Gastrocnemius medialis (tissue), 4 donors: ENCODE results near the gene NECTIN1. TPM values are rescaled to one million over a fixed set of nuclear protein-coding genes. Genes with fewer than 3 reads are reported as not detected.

Experiments used
- ATAC-seq, 2 donors: fragments of 150-250 bp; one replicate each; pipeline ENCODE4 v1.9.1; 2016
- DNase-seq, 2 donors: peaks; one replicate each; pipeline ENCODE4 v3.0.0-alpha.2; 2019
- H3K27ac ChIP-seq, 4 donors: fragments of 200-600 bp; sonication (generic); 1 replicate in 1 of 4; 2 replicates in 3 of 4; pipeline ENCODE4 v1.5.1; 2016 to 2018; ENCODE audit warnings: mild to moderate bottlenecking in 2 of 4, moderate library complexity in 1 of 4
- H3K27me3 ChIP-seq, 3 donors: fragments of 200-600 bp; sonication (generic) in 2 of 3; 1 replicate in 1 of 3; 2 replicates in 2 of 3; pipeline versions ENCODE4 v1.5.1 to v1.6.0; 2016 to 2019; ENCODE audit warnings: mild to moderate bottlenecking in 1 of 3, moderate library complexity in 1 of 3
- H3K36me3 ChIP-seq, 2 donors: fragments of 200-600 bp; sonication (generic) in 1 of 2; one replicate each; pipeline ENCODE4 v1.5.1; 2017 to 2018
- H3K4me1 ChIP-seq, 2 donors: fragments of 200-600 bp; sonication (generic) in 1 of 2; one replicate each; pipeline ENCODE4 v1.5.1; 2016 to 2017; ENCODE audit warnings: mild to moderate bottlenecking in 2 of 2
- H3K4me3 ChIP-seq, 4 donors: fragments of 200-600 bp; sonication (generic) in 3 of 4; 1 replicate in 1 of 4; 2 replicates in 3 of 4; pipeline ENCODE4 v1.5.1; 2016 to 2019; ENCODE audit warnings: mild to moderate bottlenecking in 2 of 4
- H3K9me3 ChIP-seq, 3 donors: fragments of 200-600 bp; sonication (generic) in 2 of 3; 1 replicate in 1 of 3; 2 replicates in 2 of 3; pipeline ENCODE4 v1.5.1; 2016 to 2019
- CTCF ChIP-seq, 5 experiments: fragments of 450-650 bp in 3 of 5; fragments of 200-600 bp in 2 of 5; sonication (generic) in 2 of 5; IDR thresholded peaks in 4 of 5; conservative IDR thresholded peaks in 1 of 5; 1 replicate in 4 of 5; 2 replicates in 1 of 5; pipeline ENCODE4 v1.5.1; 2016 to 2019; ENCODE audit warnings: antibody characterized with exemption in 5 of 5, mild to moderate bottlenecking in 3 of 5, moderate library complexity in 3 of 5
- POLR2A ChIP-seq, 2 donors: fragments of 450-650 bp; IDR thresholded peaks; one replicate each; pipeline ENCODE4 v1.6.1; 2017; ENCODE audit warnings: antibody characterized with exemption in 2 of 2, mild to moderate bottlenecking in 2 of 2, moderate library complexity in 2 of 2
- in situ Hi-C, 4 donors: fragments of 200-750 bp; cut with MboI; loops; one replicate each; pipeline versions ENCODE4 v1.15.0 to v1.8.0; 2017; ENCODE audit warnings: low sequenced_read_pairs in 4 of 4
- intact Hi-C: fragments of 100-400 bp; cut with DNase I; formaldehyde crosslinking; loops from one replicate; pipeline ENCODE4 v1.15.1; 2023; ENCODE audit warnings: low total_unique reads
- total RNA-seq, 4 donors: library from RNA; depleted of rRNA; stranded (reverse); fragments of >200 nt; gene quantifications; one replicate each; pipeline versions ENCODE4 v1.1.0 to v1.2.3, GENCODE V29; 2016

Gene NECTIN1
- total RNA-seq, 4 donors from 2014 or later = 0.66 to 2.2 (median 0.92) TPM

DNA sequence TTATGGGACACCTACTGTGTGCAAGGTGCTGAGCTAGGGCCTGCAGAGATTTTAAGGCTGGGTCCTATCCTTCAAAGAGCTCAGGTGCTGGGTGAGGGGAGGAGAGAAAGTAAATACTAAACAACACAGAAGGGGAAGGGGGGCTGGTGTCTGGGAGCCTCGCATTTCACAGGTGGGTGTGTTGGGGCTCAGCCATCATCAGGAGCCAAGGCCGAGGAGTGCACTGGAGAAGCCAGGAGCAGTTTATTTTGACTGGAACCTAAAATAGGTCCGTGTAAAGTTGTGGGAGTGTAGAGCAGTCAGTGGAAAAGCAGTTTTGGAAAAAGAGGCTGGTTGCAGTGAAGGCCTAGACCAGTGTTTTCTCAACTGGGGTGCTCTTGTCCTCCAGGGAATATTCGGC, 17.5 kb downstream of the NECTIN1 start:
- DNase-seq (no peak), ATAC-seq (no peak)
- in situ Hi-C loops (no loop called here), intact Hi-C loops (no loop called here)
- TF ChIP-seq POLR2A (IDR thresholded peaks at IDR 0.05) = no peak
- TF ChIP-seq CTCF (IDR thresholded peaks at IDR 0.05 in 4 of 5, conservative IDR thresholded peaks at IDR 0.05 in 1 of 5) = no peak
- H3K27ac ChIP-seq = no peak overlapping the region
- H3K4me1 ChIP-seq = no peaks in the 10 kb centered on the region
- no peaks in the 10 kb centered on the region for H3K36me3 ChIP-seq
- no peaks in the 10 kb centered on the region for H3K9me3 ChIP-seq
- peaks cover 3 to 9% (median 3%) of the 10 kb centered on the region in 3 donors for H3K27me3 ChIP-seq
- H3K4me3 ChIP-seq = no peak overlapping the region

DNA sequence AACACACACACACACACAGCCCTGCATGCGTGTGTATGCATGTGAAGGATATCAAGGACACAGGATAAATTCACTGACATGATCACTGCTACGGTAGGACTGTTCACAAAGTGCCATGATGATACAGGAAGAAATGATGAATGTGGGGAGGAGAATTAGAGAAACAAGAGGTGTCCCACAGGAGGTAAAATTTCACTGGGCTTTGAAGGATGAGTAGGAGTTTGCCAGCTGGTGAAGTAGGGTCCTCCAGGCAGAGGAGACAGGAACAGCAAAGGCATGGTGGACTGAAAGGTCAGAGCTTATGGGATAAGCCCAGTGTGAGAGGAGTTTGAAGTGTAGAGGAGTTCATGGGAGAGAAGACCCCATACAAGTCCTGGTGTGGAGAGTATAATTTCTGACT, 18.6 kb downstream of the NECTIN1 start:
- in situ Hi-C loops = no loop called here
- H3K9me3 ChIP-seq = no peaks in the 10 kb centered on the region
- no peak for ATAC-seq

GRCh38 chr11:119709638-119710346, 19.2 kb downstream of the NECTIN1 start:
- Histone ChIP-seq H3K4me1 (no peaks in the 10 kb centered on the region), H3K27ac (no peak overlapping the region), H3K36me3 (no peaks in the 10 kb centered on the region), H3K4me3 (no peak overlapping the region), H3K27me3 (peaks cover 3 to 9% (median 3%) of the 10 kb centered on the region in 3 donors), H3K9me3 (no peaks in the 10 kb centered on the region)
- in situ Hi-C loops (no loop called here), intact Hi-C loops (no loop called here)
- ATAC-seq (no peak), DNase-seq (no peak)
- no peak for TF ChIP-seq POLR2A (IDR thresholded peaks at IDR 0.05)

More for the DNA sequence above, 18.6 kb downstream of the NECTIN1 start:
- TF ChIP-seq POLR2A (IDR thresholded peaks at IDR 0.05) (no peak), CTCF (IDR thresholded peaks at IDR 0.05 in 4 of 5, conservative IDR thresholded peaks at IDR 0.05 in 1 of 5) (no peak)
- intact Hi-C loops = no loop called here
- Histone ChIP-seq H3K27ac (no peak overlapping the region), H3K36me3 (no peaks in the 10 kb centered on the region), H3K27me3 (peaks cover 3 to 9% (median 3%) of the 10 kb centered on the region in 3 donors), H3K4me1 (no peaks in the 10 kb centered on the region), H3K4me3 (no peak overlapping the region)
- DNase-seq = no peak

DNA sequence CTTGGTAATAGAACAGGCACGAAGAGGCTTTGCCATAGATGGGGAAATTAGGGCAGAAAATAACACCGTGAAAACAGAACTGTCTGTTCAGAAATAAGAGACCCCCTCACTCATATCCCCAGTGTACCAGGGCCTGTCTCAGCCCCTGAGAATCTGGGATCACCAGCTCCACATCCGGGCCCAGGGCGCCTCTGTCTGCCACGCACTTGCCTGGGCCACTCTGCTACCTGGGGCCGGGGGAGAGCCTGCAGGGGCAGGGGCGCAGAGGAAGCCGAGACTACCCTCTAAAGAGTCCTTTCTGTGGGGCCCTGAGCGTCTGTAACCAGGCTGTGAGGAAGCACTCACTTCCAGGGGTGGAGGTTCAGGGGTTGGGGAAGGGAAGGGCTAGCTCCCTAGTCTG, 19.8 kb downstream of the NECTIN1 start:
- TF ChIP-seq CTCF (IDR thresholded peaks at IDR 0.05 in 4 of 5, conservative IDR thresholded peaks at IDR 0.05 in 1 of 5) = no peak
- no peak for TF ChIP-seq POLR2A (IDR thresholded peaks at IDR 0.05)
- H3K9me3 ChIP-seq = no peaks in the 10 kb centered on the region
- H3K27ac ChIP-seq = no peak overlapping the region
- ATAC-seq (no peak), DNase-seq (no peak)
- intact Hi-C loops (no loop called here), in situ Hi-C loops (no loop called here)
- H3K36me3 ChIP-seq = no peaks in the 10 kb centered on the region
- peaks cover 3 to 9% (median 3%) of the 10 kb centered on the region in 3 donors for H3K27me3 ChIP-seq
- no peaks in the 10 kb centered on the region for H3K4me1 ChIP-seq
- H3K4me3 ChIP-seq = no peak overlapping the region

- no peak for DNase-seq
- Histone ChIP-seq H3K4me1 (no peaks in the 10 kb centered on the region), H3K36me3 (no peaks in the 10 kb centered on the region), H3K27ac (no peak overlapping the region), H3K9me3 (no peaks in the 10 kb centered on the region), H3K27me3 (peaks cover 3 to 9% (median 3%) of the 10 kb centered on the region in 3 donors), H3K4me3 (no peak overlapping the region)
- in situ Hi-C loops = no loop called here
- ATAC-seq = no peak
- TF ChIP-seq CTCF (IDR thresholded peaks at IDR 0.05 in 4 of 5, conservative IDR thresholded peaks at IDR 0.05 in 1 of 5) = no peak
- no peak for TF ChIP-seq POLR2A (IDR thresholded peaks at IDR 0.05)
- intact Hi-C loops = no loop called here
Observed at GRCh38 chr11:119708384-119708783, 20.6 kb downstream of the NECTIN1 start.
